WERI-Rb-1 (cell line): ENCODE data around the gene EMC1.

Source experiments
- DNase-seq: peaks from one replicate; pipeline ENCODE4 v3.0.0-alpha.2; 2020
- H3K27ac ChIP-seq: fragments of 250-450 bp; sonication (Bioruptor Pico); 2 replicates; pipeline ENCODE4 v1.5.1; 2020; ENCODE audit warnings: mild to moderate bottlenecking, moderate library complexity
- H3K27me3 ChIP-seq: fragments of 250-450 bp; sonication (Bioruptor Pico); 2 replicates; pipeline ENCODE4 v1.5.1; 2021; ENCODE audit warnings: mild to moderate bottlenecking, low read depth, moderate library complexity; ENCODE audit not compliant: insufficient read depth, severe bottlenecking
- H3K36me3 ChIP-seq: fragments of 250-450 bp; sonication (Bioruptor Pico); 2 replicates; pipeline ENCODE4 v1.5.1; 2020; ENCODE audit warnings: mild to moderate bottlenecking, moderate library complexity
- H3K4me3 ChIP-seq: 2 replicates; pipeline ENCODE4 v1.5.1; 2011; ENCODE audit warnings: low read depth, mild to moderate bottlenecking, control low read depth, low read length
- H3K9me3 ChIP-seq: fragments of 250-450 bp; sonication (Bioruptor Pico); 2 replicates; pipeline ENCODE4 v1.5.1; 2021; ENCODE audit warnings: mild to moderate bottlenecking, moderate library complexity; ENCODE audit not compliant: severe bottlenecking
- TF ChIP-seq, protein P1 (sequence below): IDR thresholded peaks from 2 replicates; pipeline ENCODE4 v1.5.1; 2011; ENCODE audit warnings: low read depth, mild to moderate bottlenecking, control low read depth, inconsistent platforms, low read length

The EMC1 gene

DNA sequence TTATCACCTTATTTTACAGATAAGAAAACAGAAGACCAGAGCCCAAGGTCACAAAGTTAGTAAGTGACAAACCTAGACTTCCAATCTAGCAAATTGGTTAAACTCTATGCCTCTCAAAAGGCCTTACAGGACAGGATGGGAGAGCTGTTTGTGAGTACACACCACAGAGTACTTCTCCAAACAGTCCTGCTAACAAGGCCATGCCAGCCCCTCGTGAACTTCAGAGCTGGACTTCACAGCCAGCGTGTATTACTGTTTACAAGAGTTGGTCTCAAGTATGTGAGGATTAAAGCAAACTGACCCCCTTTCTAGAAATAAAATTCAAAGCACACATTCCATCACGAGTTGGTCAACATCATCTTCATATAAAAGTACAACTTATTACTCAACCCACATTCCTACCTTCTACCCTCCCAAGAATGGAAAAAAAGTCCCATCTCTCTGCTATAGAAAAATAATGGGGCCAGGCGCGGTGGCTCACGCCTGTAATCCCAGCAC is 21.4 kb downstream of the EMC1 start:
- Histone ChIP-seq H3K36me3 (peaks cover 91% of the 10 kb centered on the region), H3K27ac (no peak overlapping the region), H3K27me3 (no peaks in the 10 kb centered on the region), H3K9me3 (no peaks in the 10 kb centered on the region), H3K4me3 (no peak overlapping the region)
- no peak for DNase-seq
- TF ChIP-seq, protein P1, sequence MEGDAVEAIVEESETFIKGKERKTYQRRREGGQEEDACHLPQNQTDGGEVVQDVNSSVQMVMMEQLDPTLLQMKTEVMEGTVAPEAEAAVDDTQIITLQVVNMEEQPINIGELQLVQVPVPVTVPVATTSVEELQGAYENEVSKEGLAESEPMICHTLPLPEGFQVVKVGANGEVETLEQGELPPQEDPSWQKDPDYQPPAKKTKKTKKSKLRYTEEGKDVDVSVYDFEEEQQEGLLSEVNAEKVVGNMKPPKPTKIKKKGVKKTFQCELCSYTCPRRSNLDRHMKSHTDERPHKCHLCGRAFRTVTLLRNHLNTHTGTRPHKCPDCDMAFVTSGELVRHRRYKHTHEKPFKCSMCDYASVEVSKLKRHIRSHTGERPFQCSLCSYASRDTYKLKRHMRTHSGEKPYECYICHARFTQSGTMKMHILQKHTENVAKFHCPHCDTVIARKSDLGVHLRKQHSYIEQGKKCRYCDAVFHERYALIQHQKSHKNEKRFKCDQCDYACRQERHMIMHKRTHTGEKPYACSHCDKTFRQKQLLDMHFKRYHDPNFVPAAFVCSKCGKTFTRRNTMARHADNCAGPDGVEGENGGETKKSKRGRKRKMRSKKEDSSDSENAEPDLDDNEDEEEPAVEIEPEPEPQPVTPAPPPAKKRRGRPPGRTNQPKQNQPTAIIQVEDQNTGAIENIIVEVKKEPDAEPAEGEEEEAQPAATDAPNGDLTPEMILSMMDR: no peak

DNA sequence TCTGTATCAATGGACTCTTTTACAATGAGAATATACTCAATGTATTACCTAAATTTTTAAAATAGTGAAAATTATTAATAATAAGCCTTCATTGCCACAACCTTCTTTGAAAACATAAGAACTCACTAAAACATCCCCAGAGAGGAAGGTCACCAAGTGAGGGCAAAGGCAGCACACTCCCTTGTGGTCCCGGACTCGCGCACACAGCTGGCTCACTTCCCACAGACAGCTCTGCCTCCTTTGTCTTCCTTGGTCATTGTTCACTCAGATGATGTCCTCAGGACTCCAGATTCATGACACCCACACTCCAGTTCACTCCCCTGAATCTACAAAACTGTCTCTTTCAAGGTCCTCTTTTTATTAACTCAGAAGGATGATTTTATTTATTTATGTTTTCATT is 22.1 kb downstream of the EMC1 start:
- H3K36me3 ChIP-seq: peaks cover 91% of the 10 kb centered on the region
- H3K9me3 ChIP-seq: no peaks in the 10 kb centered on the region
- no peak overlapping the region for H3K27ac ChIP-seq
- DNase-seq: no peak
- no peaks in the 10 kb centered on the region for H3K27me3 ChIP-seq
- TF ChIP-seq, protein P1: no peak
- H3K4me3 ChIP-seq: no peak overlapping the region

DNA sequence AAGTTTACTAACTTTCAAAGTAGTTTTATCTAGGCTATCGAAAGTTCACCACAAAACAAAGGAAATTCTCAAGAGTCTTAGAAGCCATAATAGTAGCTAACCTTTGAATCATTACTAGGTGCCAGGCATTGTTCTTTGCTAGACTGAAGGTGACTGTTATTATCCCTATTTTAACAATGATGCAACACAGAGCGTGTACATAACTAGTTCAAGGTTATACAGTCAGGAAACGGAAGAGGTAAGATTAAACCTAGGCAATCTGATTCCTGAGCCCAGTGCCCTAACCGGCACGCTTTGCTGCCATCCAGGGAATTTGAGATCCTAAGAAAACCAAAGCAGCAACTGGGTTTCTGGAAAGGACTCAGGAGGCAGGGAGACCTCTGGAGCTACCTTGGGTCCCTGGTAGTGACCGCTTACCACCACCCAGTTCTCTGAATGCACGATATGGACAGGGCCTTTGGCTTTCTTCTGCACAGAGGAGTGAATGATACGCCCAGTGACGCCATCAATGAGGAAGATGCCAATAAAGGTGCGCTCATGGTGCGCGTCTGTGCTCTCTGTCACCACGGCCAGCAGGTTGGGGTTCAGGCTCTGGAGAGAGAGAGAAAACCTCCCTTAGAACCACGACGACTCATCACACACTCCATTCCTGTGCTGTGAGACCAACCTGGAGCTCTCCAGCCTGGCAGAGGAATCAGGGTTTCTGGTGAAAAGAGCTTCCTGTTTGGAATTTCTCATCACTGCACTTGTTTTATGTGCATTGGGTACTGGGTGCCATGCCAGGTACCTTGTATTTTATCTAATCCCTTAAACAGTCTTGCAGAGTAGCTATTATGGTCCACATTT is 28.1 kb downstream of the EMC1 start:
- TF ChIP-seq, protein P1: no peak
- no peak for DNase-seq
- no peaks in the 10 kb centered on the region for H3K9me3 ChIP-seq
- H3K36me3 ChIP-seq: peaks cover 96% of the 10 kb centered on the region
- H3K4me3 ChIP-seq: no peak overlapping the region
- H3K27ac ChIP-seq: no peak overlapping the region
- H3K27me3 ChIP-seq: no peaks in the 10 kb centered on the region

DNA sequence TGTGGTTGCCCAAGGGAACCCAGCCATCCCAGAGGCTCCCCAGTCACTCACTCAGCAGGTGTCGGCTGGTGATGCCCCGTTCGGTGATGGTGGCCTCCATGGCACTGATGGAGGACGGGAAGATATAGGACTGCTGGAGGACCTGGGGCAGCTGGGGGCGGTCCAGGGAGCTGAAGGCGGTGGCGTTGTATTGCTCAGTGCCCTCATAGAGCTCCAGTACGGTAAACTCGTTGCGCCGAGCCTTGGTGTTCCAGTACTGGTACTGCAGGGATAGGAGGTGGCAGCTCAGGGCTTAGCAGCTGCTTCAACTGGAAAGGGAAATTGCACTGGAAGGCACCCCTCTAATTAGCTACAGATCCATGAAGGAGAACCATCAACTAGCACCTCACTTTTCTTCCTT is 28.8 kb downstream of the EMC1 start:
- Histone ChIP-seq H3K27me3 (no peaks in the 10 kb centered on the region), H3K27ac (no peak overlapping the region), H3K4me3 (no peak overlapping the region), H3K36me3 (peaks cover 98% of the 10 kb centered on the region), H3K9me3 (no peaks in the 10 kb centered on the region)
- TF ChIP-seq, protein P1: no peak
- DNase-seq: no peak

DNA sequence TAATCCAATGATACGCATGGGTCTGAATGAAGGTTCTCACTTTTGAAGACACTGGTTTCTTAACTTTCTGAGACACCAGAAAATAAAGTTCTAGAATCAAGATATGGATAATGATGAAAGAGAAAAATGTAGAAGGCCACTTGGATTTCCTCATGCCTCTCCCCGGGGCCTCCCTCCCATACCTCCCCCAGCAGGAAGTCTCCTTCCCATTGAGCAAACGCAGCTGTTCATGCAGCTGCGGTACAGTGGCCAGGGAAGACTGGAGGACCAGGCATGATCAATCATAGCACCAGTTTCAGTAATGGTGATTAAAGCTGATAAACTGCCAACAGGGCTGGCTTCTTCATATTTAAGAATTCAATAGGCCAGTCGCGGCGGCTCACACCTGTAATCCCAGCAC is 30.3 kb downstream of the EMC1 start:
- H3K27me3 ChIP-seq: no peaks in the 10 kb centered on the region
- TF ChIP-seq, protein P1: no peak
- H3K9me3 ChIP-seq: no peaks in the 10 kb centered on the region
- H3K36me3 ChIP-seq: peaks cover 89% of the 10 kb centered on the region
- H3K4me3 ChIP-seq: no peak overlapping the region
- no peak overlapping the region for H3K27ac ChIP-seq
- no peak for DNase-seq
